ENCODE measurements around the gene STRN4.

The STRN4 gene

DNA sequence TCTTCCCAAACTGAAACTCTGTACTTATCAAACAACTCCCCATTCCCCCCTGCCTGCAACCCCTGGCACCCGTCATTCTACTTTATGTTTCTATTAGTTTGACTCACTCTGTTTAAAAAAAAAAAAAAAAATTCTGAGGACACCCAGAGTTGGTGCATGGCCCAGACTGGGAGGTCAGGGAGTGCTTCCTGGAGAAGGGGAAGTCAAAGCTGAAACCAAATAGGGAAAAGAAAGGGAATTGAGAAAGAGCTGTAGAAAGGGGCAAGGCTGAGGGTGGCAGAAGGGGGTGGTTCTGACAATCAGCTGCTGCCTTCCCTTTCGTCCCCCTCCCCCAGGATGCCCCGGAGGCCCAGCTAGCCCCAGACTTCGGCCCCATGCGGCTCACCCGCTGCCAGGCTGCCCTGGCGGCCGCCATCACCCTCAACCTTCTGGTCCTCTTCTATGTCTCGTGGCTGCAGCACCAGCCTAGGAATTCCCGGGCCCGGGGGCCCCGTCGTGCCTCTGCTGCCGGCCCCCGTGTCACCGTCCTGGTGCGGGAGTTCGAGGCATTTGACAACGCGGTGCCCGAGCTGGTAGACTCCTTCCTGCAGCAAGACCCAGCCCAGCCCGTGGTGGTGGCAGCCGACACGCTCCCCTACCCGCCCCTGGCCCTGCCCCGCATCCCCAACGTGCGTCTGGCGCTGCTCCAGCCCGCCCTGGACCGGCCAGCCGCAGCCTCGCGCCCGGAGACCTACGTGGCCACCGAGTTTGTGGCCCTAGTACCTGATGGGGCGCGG, 9.0 kb upstream of the STRN4 start:
- H3K27ac ChIP-seq, result no peak overlapping the region
- TF ChIP-seq, protein P1, sequence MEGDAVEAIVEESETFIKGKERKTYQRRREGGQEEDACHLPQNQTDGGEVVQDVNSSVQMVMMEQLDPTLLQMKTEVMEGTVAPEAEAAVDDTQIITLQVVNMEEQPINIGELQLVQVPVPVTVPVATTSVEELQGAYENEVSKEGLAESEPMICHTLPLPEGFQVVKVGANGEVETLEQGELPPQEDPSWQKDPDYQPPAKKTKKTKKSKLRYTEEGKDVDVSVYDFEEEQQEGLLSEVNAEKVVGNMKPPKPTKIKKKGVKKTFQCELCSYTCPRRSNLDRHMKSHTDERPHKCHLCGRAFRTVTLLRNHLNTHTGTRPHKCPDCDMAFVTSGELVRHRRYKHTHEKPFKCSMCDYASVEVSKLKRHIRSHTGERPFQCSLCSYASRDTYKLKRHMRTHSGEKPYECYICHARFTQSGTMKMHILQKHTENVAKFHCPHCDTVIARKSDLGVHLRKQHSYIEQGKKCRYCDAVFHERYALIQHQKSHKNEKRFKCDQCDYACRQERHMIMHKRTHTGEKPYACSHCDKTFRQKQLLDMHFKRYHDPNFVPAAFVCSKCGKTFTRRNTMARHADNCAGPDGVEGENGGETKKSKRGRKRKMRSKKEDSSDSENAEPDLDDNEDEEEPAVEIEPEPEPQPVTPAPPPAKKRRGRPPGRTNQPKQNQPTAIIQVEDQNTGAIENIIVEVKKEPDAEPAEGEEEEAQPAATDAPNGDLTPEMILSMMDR (conservative IDR thresholded peaks at IDR 0.05), result no peak

DNA sequence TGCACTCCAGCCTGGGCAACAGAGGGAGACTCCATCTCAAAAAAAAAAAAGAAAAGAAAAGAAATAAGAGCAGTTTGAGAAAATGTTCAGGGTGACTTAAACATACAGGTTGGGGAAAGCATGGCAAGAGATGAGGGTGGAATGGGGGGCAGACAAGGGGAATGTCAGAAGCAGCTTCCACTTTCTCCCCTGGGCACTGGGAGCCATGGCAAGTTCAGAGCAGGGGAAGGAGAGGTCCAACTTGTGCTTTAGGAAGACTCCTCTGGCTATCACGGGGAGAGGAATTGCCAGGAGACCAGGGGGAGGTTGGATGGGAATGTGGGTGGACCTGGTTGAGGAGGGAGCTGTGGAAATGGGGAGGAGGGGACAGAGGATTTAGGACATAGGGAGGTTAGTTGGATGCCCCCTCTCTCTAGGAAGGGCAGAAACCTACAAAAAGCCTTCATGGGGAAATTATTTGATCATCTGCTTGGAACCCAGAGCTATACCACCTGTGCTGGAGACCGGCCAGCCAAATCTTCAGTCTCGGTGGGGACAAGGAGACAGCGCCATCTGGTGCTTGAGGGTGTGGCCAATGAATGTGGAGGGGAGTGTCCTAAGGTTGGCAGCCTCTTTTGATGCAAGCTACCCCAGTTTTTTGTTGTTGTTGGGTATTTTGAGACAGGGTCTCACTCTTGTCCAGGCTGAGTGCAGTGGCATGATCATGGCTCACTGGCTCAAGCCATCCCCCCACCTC, 7.3 kb upstream of the STRN4 start:
- no peak overlapping the region for H3K27ac ChIP-seq
- TF ChIP-seq, protein P1 (conservative IDR thresholded peaks at IDR 0.05), result peak; percentile 70

DNA sequence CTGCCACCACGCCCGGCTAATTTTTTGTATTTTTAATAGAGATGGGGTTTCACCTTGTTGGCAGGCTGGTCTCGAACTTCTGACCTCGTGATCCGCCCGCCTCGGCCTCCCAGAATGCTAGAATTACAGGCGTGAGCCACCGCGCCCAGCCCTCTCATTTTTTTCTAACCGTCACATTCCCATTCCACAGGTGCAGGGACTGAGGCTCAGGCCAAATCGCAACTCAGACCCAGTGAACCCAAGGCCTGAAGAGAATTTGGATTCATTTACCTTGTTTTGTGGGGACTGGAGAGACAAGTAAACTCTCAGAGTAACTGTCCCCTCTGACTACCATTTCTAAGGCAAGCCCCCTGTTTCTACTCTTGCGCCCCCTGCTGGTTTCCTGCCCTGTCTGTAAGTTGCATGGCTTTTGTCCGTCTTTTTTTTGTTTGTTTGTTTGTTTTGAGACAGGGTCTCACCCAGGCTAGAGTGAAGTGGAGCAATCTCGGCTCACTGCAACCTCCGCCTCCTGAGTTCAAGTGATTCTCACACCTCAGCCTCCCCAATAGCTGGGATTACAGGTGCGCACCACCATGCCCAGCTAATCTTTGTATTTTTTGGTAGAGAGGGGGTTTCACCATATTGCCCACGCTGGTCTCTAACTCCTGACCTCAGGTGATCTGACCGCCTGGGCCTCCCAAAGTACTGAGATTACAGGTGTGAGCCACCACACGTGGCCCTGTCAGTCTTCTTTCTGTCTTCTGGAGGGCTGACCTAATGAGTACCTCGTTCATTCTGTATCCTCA, 2.3 kb upstream of the STRN4 start:
- TF ChIP-seq, protein P1 (conservative IDR thresholded peaks at IDR 0.05), result peak; percentile 87
- H3K27ac ChIP-seq, result no peak overlapping the region

DNA sequence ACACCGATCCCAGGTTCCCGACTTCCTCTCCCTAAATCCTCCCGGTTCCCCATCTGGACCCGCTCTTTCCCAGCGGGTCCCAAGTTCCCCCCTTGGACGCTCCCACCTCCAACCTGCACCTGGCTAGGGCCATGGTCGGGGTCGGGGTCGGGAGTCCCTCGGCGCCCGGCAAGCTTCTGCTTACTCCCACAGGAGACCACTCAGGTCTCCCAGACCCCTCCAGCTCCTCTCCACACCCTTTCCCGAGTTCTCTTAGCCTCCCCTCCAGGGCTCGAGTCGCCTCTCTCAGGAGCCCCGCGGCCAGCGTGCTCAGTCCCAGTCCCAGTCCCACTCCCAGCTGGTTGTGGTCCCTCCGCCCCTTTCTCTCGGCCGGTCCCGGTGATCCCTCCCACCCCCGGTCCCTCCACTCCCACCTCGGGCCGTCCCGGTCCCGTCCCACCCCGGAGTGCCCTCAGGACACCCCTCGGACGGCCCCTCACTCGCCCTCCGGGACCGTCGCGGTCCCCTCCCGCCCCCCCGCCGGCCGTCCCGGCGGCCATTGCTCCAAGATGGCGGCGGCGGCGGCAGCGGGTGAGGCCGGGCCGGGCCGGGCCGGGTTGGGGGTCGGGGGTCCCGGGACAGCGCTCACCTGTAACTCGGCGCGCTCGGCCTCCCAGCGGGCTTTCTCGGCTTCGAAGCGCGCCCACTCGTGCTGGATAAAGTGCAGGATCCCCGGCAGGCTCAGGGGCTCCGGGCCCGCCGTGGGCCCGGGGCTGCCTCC, 549 bp downstream of the STRN4 start, which contains the start of gene FKRP:
Gene FKRP, plus strand, starts transcription at position 537 of the 760 bp plus-strand sequence. CDS start 9,394 bp downstream, outside the sequence.
- peak within 1 kb of the TSS; percentile 97 for H3K27ac ChIP-seq
- TF ChIP-seq, protein P1 (conservative IDR thresholded peaks at IDR 0.05), result no peak

DNA sequence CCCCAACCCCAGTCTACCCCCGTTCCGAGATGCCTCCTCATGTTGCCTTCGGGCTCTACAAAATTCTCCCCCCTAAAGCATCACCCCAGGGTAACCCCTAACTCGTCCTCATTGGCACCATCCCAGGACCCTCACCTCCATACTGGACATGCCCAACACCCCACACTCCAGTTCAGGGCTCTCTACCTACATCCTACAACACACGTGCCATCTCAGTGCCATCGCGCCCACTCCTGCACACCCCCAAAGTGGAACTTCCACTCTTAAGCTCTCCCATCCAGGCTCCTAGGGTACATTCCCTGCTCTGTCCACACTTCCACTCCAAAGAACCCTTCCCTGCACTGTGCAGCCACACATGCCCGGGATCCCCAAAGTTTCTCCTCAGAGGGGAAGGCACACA, 1.2 kb downstream of the STRN4 start:
- peak overlapping the region; percentile 97; the same call in 1 of the 2 replicates for H3K27ac ChIP-seq
- TF ChIP-seq, protein P1 (conservative IDR thresholded peaks at IDR 0.05), result no peak

DNA sequence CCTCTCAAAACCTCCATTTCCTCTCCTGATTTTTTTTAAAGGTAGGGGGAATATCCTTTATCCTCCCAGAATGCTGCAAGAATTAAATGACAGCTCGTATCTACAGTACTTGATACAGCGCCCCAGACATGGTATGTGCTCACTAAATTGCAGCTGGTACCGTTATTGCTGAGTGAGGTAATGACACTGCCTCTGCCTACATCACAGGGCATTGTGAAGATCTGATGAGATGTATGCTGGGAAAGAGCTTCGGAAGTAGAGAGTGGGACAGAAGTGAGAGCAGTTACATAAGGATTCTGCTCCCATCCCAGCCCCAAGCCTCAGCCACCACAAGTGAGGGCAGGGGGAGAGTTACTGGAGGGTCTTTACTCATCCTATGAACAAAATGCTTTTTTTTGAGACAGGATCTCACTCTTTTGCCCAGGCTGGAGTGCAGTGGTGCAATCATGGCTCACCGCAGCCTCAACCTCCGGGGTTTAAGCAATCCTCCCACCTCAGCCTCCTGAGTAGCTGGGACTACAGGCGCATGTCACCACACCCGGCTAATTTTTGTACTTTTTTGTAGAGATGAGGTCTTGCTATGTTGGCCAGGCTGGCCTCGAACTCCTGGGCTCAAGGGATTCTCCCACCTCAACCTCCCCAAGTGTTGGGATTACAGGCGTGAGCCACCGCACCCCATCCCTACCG, 2.1 kb downstream of the STRN4 start:
- H3K27ac ChIP-seq, result no peak overlapping the region; the same call in 1 of the 2 replicates
- TF ChIP-seq, protein P1 (conservative IDR thresholded peaks at IDR 0.05), result no peak
